IPS-11a (cell line): ENCODE measurements around the gene AHNAK2.

Experiments used
- H3K4me3 ChIP-seq: one replicate; pipeline ENCODE4 v1.5.1; 2013; ENCODE audit warnings: low read depth, low read length, control low read depth

Gene AHNAK2

DNA sequence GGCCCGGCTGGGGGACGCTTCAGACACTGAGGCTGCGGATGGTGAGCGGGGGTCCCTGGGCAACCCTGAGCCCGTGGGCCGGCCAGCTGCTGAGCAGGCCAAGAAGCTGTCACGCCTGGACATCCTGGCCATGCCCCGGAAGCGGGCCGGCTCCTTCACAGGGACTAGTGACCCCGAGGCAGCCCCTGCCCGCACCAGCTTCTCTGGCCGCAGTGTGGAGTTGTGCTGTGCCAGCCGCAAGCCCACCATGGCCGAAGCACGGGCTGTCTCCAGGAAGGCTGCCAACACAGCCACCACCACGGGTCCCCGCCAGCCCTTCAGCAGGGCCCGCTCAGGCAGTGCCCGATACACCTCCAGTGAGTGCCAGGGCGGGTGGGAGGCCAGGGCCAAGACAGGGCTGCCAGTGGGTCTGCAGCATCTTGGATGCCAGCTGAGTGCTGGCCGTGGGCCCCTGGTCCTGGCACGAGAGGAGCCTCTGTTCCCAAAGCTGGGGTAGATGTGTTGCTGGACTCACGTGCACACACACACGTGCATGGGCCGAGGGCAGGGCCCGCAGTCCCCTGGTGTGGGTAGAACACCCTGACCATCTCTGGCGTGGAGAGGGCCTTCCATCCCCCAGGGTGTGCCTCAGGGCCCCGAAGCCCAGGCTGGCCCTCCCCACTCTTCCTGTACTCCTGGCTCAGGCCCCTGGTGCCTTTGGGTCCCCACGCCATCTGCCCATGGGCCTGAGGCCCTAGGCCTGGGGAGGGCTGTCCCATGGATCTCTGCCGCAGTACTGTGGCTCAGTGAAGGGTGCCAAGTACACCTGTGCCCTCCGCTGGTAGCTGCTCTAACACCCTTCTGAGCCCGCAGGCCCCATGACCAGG, 90.3 kb downstream of the AHNAK2 start:
- no peak overlapping the region for H3K4me3 ChIP-seq
